PFSK-1 (cell line): ENCODE measurements around the gene LEMD2.

Experiments used
- FOXP2 ChIP-seq: optimal IDR thresholded peaks from 2 replicates; pipeline ENCODE3; 2011; ENCODE audit warnings: borderline replicate concordance, control low read depth, inconsistent platforms; ENCODE audit not compliant: insufficient read depth; ENCODE audit errors: extremely low read length, extremely low read depth
- POLR2AphosphoS5 ChIP-seq: IDR thresholded peaks from 2 replicates; pipeline ENCODE4 v1.6.1; 2012; ENCODE audit warnings: low read depth, mild to moderate bottlenecking, control low read depth, low read length, moderate library complexity
- REST ChIP-seq, 2 experiments: IDR thresholded peaks; 2 replicates each; pipeline versions ENCODE4 v1.6.1 to v1.8.0; 2011 to 2012; ENCODE audit warnings: low read depth in 2 of 2, low read length in 2 of 2, control low read depth in 1 of 2, inconsistent platforms in 1 of 2, mild to moderate bottlenecking in 1 of 2, moderate library complexity in 1 of 2; ENCODE audit not compliant: insufficient read depth in 1 of 2
- SIN3A ChIP-seq: IDR thresholded peaks from 2 replicates; pipeline ENCODE4 v1.6.1; 2012; ENCODE audit warnings: mild to moderate bottlenecking, low read length, moderate library complexity, borderline replicate concordance; ENCODE audit not compliant: insufficient read depth
- TAF1 ChIP-seq: IDR thresholded peaks from 2 replicates; pipeline ENCODE4 v1.6.1; 2012; ENCODE audit warnings: low read length, control low read depth, borderline replicate concordance; ENCODE audit not compliant: insufficient read depth

Gene LEMD2

DNA sequence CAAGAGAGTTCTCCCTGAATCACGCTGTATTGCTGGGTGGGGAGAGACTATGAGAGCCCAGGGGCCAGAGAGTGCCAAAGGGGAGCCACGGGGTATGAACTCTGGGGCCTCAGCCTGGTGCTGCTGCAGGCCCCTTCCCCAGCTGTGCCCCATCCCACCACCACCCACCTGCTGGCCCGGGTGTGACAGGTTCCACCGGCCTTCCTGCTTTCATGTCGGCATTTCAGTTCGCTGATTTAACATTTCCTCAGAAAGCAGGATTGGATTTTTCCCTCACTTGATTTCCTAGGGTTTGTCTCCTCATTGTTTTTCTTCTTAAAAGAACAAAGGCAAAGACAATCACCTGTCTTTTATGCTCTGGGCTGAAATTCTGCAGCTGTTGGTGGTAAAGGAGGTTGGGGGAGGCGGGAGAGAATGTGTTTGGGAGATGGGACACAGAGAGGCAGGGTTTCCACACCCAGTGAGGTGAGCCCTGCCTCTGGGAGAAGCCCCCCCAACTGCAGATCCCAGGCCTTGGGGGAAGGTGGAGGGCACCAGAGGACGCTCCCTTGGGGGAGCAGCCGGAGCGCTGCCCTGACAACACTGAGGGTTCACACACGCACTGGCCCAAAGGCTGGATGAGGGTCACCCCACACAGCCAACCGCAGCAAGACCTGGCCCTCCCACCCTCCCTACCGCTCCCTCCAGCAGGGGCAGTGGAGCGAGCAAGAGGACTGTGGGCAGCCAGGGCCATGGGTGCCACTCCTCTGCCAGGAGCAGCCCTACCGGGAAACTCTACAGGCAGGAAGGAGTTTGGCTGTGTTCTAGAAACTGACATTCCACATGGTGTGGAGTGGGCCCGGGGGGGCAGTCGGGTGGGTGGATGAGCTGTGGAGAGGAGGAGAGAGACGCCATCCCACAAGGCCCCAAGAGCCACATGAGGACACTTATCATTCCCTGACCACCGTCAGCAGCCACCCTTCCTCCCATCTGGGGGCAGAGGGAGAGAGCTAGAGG, 25.4 kb upstream of the LEMD2 start:
- TF ChIP-seq POLR2AphosphoS5 (no peak), REST (IDR thresholded peaks at IDR 0.05; ENCODE audit: insufficient read depth in 1 of 2, low read depth in 2 of 2, low read length in 2 of 2) (no peak), FOXP2 (no peak), TAF1 (no peak), SIN3A (no peak)

DNA sequence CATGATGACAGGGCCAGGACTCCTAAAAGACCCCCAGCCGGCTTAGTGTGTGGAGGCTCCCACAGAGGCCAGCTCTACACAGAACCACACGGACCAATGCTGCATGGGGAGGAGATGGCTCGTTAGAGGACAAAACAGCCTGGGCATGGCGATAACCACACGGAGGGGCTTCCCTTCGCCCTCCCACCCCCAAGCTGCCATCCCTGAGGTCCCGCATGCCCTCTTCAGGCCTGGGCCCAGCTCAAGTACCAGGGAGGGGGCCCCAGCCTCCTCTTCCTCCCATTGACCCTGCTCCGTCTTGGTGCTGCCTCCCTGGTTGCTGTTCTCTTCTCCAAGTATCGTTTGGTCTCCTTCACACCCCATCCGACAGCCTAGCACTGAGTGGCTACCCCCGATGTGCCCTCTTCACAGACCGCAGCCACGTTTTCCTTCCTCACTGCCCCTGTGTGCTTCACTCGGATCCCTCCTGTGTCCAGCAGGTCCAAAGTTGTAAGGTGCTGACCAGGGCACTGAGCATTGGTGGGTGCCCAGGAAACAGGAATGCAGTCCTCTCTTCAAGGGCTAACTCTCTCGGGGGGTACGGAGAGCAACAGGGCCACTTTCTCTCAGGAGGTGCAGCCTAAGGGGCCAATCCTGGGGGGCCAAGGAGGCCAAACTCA, 24.4 kb upstream of the LEMD2 start:
- TF ChIP-seq REST (IDR thresholded peaks at IDR 0.05; ENCODE audit: insufficient read depth in 1 of 2, low read depth in 2 of 2, low read length in 2 of 2) (peak; percentile 5 to 55; a peak in 1 of 4 replicates), SIN3A (no peak)

- TF ChIP-seq FOXP2 = no peak
- TF ChIP-seq SIN3A = peak; percentile 35; the same call in 1 of the 2 replicates
- TF ChIP-seq REST (IDR thresholded peaks at IDR 0.05; ENCODE audit: insufficient read depth in 1 of 2, low read depth in 2 of 2, low read length in 2 of 2) = peak; percentile 98 to 99
These were observed 23.7 kb upstream of the LEMD2 start for GRCh38 chr6:33812669-33813068.

DNA sequence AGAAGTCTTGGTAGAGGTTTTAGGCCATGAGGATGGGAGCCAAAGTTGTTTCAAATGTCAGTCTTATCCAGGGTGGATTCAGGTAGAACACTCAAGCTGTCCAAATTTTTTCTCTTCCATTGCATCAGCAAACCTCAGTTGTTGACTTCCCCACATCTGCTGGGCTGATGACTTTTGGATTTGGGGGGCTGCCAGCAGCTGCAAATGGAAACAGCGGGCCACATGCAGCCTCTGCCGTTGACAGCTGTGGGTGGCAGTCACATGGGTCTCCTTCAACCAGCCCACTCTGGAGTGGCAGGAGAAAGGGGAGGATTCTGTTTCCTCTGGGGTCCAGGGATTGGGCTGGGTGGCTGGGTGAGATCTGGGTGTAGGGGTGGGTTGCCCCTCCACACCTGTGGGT, 20.7 kb upstream of the LEMD2 start:
- TF ChIP-seq REST (IDR thresholded peaks at IDR 0.05; ENCODE audit: insufficient read depth in 1 of 2, low read depth in 2 of 2, low read length in 2 of 2) (no peak), SIN3A (no peak)
